HG02678 (cell line): Measurements from ENCODE around the gene SRPK2.
"Not testable (repeated sequence)": the region's sequence is repeated elsewhere in the genome, so short reads cannot be mapped to it uniquely, and the experiment has no call there.

Experiments
- ATAC-seq: cut with Tn5 transposase; IDR thresholded peaks from one replicate; pipeline ENCODE4 v1.9.1; 2021; ENCODE audit warnings: mild to moderate bottlenecking, moderate library complexity; ENCODE audit not compliant: unreplicated experiment

SRPK2 gene

GRCh38 chr7:105377903-105378302 is 10.8 kb downstream of the SRPK2 start:
- no peak for ATAC-seq

- no peak for ATAC-seq
Observed at GRCh38 chr7:105376908-105377533, 11.7 kb downstream of the SRPK2 start.

- ATAC-seq: no peak
Observed at GRCh38 chr7:105369944-105370343, 18.8 kb downstream of the SRPK2 start.

- ATAC-seq: no peak
Observed at GRCh38 chr7:105367458-105367857, 21.3 kb downstream of the SRPK2 start.

GRCh38 chr7:105365541-105366534 is 22.9 kb downstream of the SRPK2 start:
- no peak for ATAC-seq

- no peak for ATAC-seq
Observed at GRCh38 chr7:105364684-105365083, 24.0 kb downstream of the SRPK2 start.

GRCh38 chr7:105363657-105364056 is 25.1 kb downstream of the SRPK2 start:
- ATAC-seq: not testable (repeated sequence)

GRCh38 chr7:105362685-105363084 is 26.0 kb downstream of the SRPK2 start:
- not testable (repeated sequence) for ATAC-seq

GRCh38 chr7:105361995-105362394 is 26.7 kb downstream of the SRPK2 start:
- not testable (repeated sequence) for ATAC-seq

- not testable (repeated sequence) for ATAC-seq
Observed at GRCh38 chr7:105360149-105360548, 28.6 kb downstream of the SRPK2 start.

GRCh38 chr7:105355701-105356100 is 33.0 kb downstream of the SRPK2 start:
- no peak for ATAC-seq

GRCh38 chr7:105354383-105354782 is 34.3 kb downstream of the SRPK2 start:
- no peak for ATAC-seq

- ATAC-seq: no peak
Observed at GRCh38 chr7:105353752-105354328, 34.9 kb downstream of the SRPK2 start.

GRCh38 chr7:105352901-105353668 is 35.6 kb downstream of the SRPK2 start:
- no peak for ATAC-seq

GRCh38 chr7:105352018-105352612 is 36.6 kb downstream of the SRPK2 start:
- peak; percentile 91 for ATAC-seq

- ATAC-seq: no peak
Observed at GRCh38 chr7:105350906-105351305, 37.8 kb downstream of the SRPK2 start.

- ATAC-seq: not testable (repeated sequence)
Observed at GRCh38 chr7:105348177-105348576, 40.5 kb downstream of the SRPK2 start.

GRCh38 chr7:105346593-105347322 is 42.0 kb downstream of the SRPK2 start:
- no peak for ATAC-seq

- ATAC-seq: no peak
Observed at GRCh38 chr7:105346138-105346537, 42.6 kb downstream of the SRPK2 start.

GRCh38 chr7:105345725-105346124 is 43.0 kb downstream of the SRPK2 start:
- no peak for ATAC-seq
